Limb (tissue), 2 donors: ENCODE data around the gene CHRM1.
A peak's percentile ranks its signal among the peaks of the same experiment; 100 is the strongest.
"Not testable (repeated sequence)": the region's sequence is repeated elsewhere in the genome, so short reads cannot be mapped to it uniquely, and the experiment has no call there.

Experiments
- DNase-seq, 2 donors: peaks; one replicate each; pipeline ENCODE4 v3.0.0-alpha.2; 2016; ENCODE audit errors: extremely low spot score in 2 of 2

Gene CHRM1, protein sequence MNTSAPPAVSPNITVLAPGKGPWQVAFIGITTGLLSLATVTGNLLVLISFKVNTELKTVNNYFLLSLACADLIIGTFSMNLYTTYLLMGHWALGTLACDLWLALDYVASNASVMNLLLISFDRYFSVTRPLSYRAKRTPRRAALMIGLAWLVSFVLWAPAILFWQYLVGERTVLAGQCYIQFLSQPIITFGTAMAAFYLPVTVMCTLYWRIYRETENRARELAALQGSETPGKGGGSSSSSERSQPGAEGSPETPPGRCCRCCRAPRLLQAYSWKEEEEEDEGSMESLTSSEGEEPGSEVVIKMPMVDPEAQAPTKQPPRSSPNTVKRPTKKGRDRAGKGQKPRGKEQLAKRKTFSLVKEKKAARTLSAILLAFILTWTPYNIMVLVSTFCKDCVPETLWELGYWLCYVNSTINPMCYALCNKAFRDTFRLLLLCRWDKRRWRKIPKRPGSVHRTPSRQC

DNA sequence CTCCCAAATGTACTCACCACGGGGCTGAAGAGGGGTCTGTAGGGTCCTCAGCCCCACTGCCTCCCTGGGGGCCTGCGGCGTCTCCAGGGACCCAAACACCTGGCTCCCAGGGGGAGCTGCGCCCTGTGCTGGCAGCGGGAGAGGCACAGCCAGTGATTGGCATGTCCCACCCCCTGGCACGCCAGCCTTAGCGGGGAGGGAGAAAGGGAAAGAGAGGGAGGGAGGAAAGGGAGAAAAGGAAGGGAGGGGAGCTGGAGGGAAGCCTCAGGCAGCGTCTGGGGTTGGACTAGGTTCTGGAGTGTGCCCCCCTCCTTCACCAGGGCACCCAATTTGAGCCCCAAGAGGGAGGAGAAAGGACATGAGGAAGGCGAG is at the start of gene CHRM1:
CHRM1 (minus strand) TSS at position 163 of the 372 bp plus-strand sequence. CDS start 10,263 bp downstream, outside the sequence.
- DNase-seq = no peak

DNA sequence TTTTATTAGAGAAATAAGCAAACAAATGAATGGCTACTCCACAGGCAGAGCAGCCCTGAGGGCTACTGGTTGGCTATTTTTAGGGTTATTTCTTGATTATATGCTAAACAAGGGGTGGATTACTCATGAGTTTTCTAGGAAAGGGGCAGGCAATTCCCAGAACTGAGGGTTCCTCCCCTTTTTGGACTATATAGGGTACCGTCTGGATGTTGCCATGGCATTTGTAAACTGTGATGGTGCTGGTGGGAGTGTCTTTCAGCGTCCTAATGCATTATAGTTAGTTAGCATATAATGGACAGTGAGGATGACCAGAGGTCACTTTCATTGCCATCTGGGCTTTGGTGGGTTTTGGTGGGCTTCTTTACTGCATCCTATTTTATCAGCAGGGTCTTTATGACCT is 44.4 kb upstream of the CHRM1 start:
- no peak for DNase-seq

DNA sequence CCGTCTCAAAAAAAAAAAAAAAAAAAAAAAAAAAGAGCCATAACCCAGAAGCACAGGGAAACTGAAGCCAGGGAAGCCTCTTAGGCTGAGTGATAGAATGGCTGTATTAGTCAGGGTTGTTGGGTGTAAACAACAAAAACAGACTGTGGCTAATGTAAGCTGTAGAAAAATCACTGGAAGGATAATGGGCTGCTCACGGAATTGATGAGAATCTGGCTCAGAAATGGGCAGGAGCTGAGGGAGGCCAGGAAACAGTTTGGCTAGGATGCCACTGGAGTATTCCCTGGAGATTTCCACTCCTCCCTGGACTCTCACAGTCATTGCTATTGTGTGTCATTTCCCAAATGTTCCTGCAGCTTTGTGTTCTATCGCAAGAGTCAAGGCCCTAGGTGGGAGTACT is 41.2 kb upstream of the CHRM1 start:
- DNase-seq = no peak

DNA sequence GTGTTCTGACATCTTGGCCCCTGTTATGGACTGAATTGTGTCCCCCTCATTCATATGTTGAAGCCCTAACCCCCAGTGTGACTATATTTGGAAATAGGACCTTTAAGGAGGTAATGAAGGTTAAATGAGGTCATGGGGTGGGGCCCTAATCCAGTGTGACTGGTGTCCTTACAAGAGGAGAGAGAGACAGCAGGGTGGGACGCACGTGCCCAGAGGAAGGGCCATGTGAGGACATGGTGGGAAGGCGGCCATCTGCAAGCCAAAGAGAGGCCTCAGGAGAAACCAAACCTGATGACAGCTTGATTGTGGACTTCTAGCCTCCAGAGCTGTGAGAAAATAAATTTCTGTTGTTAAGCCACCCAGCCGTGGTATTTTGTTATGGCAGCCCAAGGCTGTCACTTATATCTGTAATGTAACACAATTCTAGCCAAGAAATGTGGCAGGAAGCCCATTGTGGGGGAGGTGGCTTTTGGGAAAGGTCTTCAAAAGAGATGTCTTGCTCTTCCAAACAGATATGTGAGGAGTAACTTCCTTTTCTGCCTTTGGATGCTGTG is 39.9 kb upstream of the CHRM1 start:
- no peak for DNase-seq

DNA sequence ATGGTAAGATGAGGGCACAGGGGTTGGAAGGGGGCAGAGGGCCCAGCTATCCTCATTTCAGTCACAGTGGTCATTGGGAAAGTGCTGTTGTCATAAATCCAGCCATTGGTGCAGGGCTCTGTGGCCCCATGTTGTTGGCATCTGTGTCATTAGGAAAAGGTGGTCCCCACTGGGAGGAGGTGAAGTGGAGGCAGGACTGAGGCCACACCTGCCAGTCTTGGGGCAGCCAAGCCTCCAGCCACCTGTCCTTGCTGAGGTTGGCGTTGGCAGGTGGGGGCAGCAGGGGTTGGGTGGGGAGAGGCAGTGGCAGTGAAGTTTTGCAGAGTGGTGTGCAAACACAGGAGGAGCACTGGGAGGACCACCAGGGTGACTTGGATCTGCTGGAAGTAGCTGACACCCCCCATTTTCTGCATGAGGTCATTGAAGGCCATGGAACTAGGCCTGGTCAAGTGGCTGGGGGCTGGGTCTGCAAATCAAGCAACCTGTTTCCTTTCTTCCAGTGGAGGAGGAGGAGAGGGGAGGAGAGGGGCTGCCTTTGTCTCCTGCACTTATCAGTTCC is 38.3 kb upstream of the CHRM1 start:
- DNase-seq = no peak

DNA sequence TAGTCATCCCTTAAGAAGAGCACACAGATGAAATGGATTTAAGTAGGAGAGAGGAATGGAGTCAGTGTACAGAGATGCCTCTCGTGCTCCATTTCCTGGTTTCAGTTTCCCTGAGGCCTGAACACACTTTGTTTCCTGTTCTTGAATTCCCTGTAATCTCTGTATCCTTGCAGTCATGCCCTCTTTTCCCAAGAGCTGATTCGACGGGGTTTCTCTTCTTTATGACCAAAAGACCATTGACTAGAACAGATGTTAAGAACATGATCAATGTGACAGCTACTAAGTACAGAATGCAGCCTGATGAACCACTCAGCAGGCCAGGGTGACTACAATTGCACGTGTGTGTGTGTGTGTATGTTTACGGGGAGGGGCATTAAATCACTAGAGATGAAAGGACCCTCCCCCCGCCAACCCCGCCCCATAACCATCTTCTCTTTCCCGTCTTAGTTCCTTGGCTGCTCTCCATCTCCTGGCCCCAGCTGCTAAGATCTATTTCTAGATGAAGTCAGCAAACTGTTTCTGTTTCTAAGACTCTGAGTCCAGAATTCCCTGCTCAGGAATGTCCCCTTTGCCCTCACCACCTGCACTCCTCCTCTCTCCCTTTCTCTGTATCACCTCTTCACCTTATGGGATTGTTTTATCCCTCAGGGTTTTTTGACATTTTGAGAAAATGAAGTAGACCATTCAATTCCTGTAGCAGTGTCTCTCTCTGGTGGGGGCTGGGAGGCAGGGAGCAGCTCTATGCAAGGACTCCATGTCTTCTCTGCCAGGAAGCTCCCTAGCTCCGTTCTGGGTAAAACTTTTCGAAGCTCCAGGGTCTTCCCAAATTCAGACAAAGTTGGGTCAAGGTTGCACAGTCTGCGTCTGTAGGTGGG is 37.6 kb upstream of the CHRM1 start:
- DNase-seq = peak; percentile 78 to 89

DNA sequence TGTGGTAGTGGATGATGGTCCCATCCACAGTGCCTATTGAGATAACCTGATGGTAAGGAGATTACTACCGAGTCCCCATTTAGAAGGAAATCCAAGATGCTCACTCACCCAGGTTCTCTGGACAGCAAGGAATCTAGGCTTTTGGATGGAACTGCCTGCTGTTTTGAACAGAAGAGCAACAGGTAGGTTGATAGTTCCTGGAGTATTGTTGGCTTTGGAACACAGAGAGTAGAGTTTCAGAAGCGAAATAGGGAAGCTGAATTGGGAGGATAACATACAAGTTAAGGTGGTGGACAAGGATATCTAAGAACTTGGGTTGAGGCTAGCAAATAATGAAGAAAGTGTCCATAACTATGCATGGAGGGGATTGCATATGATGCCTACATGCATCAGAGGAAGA is 36.0 kb upstream of the CHRM1 start:
- DNase-seq = no peak

DNA sequence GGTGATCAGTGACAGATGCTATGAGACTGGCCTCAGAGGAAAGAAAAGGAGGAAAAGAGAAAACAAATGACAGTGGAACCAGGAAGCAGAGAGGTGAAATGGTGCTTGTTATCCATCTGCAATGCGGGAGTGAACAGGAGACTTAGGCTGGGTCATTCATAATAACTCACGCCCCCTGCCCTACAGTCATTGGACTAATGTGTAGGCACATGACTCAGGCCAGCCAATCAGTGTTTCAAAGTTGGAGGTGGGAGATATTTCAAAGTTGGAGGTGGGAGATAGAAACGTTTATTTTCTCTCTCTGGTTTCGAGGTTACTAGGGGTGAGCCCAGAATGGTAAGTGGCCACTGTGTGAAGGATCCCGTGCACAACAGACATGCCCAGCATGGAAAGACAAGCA is 33.3 kb upstream of the CHRM1 start:
- no peak for DNase-seq

DNA sequence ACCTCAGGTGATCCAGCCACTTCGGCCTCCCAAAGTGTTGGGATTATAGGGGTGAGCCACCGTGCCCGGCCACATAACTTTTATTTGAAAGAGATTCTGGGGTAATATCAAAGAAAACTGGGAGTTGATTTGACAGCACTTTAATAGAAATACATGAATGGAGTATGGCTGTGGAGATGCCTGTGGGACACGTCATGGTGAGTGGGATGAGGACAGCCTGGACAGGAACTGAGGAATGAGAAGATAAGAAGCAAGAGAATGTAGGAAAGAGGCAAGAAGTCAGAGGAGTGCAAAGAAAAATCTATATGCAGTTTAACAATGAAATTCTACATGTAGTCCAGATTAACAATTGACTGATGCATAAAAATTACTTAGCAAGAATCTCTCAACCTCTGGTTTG is 32.6 kb upstream of the CHRM1 start:
- DNase-seq = no peak

DNA sequence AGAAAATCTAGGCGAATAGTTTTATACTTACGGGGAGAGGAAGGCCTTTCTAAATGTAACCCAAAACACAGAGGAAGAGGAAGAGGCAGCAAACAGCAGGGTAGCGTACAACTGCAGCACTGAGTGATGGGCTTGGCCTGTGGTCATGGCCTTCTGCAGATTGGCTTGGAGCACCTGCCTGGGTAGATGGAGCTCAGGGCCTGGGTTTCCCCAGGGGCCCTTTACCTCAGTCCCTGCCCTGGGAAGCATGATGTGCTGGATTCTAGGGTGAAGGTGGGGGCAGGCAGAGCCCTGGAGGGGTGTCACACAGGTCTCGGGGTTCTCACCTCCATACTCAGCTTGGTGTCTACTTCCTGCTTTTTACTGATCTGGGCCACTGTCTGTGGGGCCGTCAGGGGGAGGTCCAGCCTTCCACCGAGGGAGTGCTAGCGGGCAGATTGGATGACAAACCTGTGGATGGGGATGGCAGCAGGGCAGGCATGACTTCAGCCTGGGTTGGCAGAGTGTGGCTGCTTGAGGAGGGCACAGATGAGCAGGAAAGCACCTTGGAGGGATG is 27.7 kb upstream of the CHRM1 start:
- no peak for DNase-seq

DNA sequence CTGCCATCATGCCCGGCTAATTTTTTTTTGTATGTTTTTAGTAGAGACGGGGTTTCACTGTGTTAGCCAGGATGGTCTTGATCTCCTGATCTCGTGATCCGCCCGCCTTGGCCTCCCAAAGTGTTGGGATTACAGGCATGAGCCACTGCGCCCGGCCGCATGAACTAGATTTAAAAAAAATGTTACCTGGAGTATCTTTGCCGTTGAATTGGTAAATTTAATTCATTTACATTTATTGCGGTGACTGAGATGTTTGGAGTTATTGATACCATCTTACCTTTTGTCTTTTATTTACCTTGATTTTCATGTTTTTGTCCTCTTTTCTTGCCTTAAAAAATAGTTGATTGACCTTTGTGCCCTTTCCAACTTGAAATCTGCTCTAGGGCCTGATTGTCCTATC is 24.4 kb upstream of the CHRM1 start:
- not testable (repeated sequence) for DNase-seq

DNA sequence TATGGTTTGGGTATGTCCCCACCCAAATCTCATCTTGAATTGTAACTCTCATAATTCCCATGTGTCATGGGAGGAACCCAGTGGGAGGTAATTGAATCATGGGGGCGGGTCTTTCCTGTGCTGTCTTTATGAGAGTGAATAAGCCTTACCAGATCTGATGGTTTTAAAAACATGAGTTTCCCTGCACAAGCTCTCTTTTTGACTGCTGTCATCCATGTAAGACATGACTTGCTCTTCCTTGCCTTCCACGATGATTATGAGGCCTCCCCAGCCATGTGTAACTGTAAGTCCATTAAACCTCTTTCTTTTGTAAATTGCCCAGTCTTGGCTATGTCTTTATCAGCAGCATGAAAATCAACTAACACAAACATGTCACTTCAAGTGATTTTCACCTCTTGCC is 16.4 kb upstream of the CHRM1 start:
- not testable (repeated sequence) for DNase-seq

DNA sequence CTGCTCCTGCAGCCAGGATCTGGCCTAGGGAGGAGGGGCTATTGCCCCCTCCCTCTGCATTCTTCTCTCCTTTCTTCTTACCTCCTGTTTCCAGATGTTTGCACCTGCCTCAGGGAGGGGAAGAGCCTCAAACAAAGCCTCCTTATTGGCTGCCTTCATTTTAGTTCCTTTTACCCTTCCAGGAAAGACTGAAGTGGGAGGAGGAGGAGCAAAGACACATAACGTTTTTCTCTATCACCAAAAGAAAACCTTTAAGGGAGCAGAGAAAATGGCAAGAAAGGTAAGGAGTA is 13.3 kb upstream of the CHRM1 start:
- no peak for DNase-seq

DNA sequence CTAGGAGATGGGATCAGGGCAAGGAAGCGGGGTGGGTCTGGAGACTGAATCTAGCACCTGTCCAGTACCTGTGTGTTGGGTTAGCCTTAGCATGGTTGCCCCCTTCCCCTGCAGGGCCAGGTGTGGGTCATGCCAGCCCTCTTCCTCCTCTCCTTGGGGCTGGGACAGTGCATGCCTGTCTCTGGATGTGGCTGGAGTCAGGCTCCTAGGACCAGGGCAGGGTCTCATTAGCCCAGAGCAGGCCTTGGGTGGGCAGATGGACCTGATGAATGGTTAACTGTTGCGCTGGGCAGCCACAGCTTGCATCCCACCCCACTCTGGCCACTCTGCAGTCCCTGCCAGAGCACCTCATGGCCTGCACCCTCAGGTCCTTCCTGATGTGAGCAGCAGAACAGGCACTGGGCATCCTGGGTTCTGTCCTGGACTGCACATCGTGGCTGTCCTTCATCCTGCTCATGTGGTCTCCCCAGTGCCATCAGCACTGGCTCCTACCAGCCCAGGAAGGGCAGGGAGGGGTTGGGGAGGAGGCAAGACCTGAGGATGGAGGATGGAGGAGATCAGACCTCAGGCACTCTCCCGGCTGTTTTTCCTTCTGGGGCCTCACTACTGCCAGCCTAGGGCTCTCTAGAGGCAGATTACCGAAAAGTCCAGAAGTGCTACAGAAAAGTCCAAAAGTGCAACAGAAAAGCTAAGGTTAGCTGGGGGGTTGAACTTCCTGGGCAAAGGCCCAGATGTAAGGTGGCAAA is 12.8 kb upstream of the CHRM1 start:
- no peak for DNase-seq

DNA sequence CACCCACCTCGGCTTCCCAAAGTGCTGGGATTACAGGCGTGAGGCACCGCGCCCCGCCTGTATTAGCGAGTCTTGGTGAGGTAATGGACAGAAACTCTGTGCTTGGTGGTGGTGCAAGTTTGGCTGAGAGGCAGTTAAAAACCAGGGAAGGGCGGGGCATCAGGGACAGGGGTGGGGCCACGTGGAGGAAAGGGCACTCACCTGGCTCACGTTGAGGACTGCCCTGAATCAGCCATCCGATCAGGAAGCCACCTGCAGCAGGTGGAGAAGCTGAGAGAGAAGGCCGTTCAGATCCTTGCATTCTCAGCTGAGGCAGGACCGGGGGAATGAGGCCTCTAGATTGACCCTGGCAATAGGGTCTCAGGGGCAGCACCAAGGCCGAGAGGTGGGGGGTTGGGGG is 12.1 kb upstream of the CHRM1 start:
- no peak for DNase-seq

DNA sequence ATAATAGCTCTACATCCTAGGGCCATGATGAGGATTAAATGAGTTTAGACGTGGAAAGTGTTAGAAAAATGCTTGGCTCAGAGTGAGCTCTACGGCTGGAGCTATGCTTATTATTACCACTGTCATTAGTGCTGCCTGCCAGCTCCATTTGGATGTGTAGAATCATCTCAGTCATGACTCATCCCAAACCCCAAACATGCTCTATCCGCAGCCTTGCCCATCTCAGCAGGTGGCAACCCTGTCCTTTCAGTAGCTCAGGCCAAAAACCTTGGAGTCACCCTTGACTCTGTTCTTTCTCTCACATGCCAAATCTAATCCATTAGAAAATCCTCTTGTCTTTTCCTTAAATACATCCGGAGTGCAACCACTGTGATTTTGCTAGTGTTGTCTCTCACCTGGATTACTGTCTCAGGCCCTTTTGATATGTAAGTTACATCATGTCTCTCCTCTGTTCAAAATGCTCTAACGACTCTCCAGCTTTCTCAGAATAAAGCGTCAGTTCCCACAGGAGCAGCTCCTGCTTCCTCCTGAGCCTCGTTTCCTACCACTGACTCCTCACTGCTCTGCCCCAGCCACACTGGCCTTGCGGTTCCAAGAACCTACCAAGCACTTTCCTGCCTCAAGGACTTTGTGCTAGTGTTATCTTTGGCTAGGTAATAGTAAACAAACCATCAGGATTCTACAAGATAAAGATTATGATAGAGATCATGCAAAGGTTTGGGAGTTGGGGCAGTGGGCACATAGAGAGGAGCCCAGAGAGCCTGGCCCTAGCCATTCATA is 10.5 kb upstream of the CHRM1 start:
- no peak for DNase-seq

DNA sequence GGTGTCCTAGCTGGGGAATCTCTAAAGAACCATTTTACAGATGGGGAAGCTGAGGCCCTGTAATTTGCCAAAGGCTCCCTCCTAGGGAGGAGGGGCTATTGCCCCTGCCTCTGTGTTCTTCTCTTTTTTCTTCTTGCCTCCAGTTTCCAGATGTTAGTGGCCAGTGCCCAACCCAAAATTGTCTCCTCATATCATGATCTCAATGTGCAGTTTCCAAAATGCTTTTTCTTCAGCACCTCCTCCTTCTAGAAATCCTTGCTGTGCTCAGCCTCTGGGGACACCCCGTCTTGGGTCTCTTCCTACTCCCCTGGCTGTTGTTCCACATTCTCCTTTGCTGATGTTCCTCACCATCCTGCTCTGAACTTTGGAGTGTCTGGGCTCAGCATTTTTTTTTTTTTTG is 9.5 kb upstream of the CHRM1 start:
- no peak for DNase-seq

DNA sequence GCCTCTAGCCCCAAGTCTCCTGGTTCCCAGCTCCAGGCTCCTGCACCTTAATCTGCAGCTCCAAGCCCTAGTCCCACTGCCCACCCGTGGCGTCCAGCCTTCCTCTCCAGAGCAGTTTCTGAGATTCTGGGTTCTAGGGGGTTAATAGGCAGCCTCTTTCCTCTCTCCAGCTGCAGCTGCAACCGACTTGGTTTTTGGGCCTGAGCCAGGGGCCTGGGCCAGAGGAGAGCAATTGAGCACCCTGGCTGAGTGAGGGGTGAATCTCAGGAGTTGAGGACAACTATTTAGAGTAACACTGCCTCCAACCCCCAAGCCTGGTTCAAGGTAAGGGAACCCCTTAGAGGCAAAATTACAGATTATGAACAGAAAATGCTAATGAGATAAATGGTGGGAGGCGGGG is 9.0 kb upstream of the CHRM1 start:
- peak in 1 of 2 donors; percentile 44 for DNase-seq

DNA sequence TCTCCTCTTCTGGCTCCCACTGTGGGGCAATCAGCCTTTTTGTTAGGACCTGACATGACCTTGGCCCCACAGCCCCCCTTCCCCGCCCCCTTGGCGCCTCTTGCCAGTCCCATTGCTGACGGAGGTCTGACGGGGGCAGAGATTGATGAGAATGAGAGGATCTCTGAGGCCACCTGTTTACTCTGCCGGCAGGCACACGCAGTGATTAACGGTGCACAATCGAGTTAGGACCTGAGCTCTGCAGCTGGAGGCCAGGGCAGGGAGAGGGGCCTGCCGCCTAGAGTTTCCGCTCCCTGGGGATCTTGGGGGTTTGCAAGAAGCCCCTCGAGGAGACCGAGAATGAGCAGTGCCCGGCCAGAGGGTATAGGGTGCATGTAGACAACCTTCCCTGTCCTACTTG is 6.8 kb upstream of the CHRM1 start:
- DNase-seq = no peak

DNA sequence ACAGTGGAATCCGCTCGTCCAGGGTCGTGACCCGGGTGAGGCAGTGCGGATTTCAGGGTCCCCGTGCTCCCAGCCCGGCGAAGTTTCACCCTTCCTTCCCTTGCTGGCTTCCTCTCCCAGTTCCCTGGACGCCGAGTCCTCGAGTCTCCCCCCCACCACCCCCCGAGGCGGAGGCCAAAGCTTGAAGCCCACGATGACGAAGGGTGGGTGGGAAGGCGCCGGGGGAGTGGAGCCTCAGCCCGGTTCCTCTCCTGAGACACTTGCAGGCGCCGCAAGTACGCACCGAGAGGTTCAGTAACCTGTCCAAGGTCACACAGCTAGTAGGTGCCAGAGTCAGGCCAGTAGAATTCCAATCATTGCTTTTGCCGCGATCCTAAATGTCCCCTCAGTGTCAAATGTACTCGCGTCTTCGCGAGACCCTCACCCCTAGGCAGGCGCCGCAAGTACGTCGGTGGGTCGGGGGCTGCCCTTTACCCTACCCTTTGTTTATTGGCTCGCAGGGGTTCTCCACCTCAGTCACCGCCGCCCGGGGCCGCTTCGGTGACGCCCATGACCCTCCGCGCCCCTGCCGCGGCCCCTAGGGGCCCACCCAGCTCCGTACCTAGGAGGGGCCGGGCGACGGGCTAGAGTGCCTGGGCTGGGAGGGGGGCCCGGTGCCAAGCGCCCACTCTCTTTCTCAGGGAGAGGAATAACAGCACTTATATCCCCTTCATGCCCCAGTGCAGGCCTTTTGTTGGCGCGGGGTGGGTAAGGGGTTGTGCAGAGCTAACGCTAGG is 5.7 kb upstream of the CHRM1 start:
- no peak for DNase-seq
